ENCODE measurements around the gene EIF3D. TPM values are rescaled to one million over a fixed set of nuclear protein-coding genes. Genes with fewer than 3 reads are reported as not detected.

EIF3D gene
- total RNA-seq, 1 donor from 2014 or later = 97.8 TPM

GRCh38 chr22:36571991-36572390 is 43.0 kb upstream of the EIF3D start:
- no peak for TF ChIP-seq CTCF (IDR thresholded peaks at IDR 0.05)
- H3K4me1 Mint-ChIP-seq (ENCODE audit: low read depth) = peaks cover 10% of the 10 kb centered on the region
- H3K4me3 Mint-ChIP-seq (ENCODE audit: unreplicated experiment) = no peak overlapping the region
- H3K27ac Mint-ChIP-seq (ENCODE audit: unreplicated experiment) = no peak overlapping the region
- peaks cover 2% of the 10 kb centered on the region for H3K27me3 Mint-ChIP-seq (ENCODE audit: low read depth)
- DNase-seq (ENCODE audit: low spot score) = no peak
- no peaks in the 10 kb centered on the region for H3K36me3 Mint-ChIP-seq (ENCODE audit: low read depth)
- H3K9me3 Mint-ChIP-seq (ENCODE audit: low read depth) = no peaks in the 10 kb centered on the region

- Mint-ChIP-seq H3K27me3 (ENCODE audit: low read depth) (peaks cover 10% of the 10 kb centered on the region), H3K36me3 (ENCODE audit: low read depth) (no peaks in the 10 kb centered on the region), H3K27ac (ENCODE audit: unreplicated experiment) (no peak overlapping the region), H3K9me3 (ENCODE audit: low read depth) (no peaks in the 10 kb centered on the region), H3K4me3 (ENCODE audit: unreplicated experiment) (no peak overlapping the region), H3K4me1 (ENCODE audit: low read depth) (no peaks in the 10 kb centered on the region)
- no peak for DNase-seq (ENCODE audit: low spot score)
- TF ChIP-seq CTCF (IDR thresholded peaks at IDR 0.05) = peak; percentile 55
These were observed 41.0 kb upstream of the EIF3D start for GRCh38 chr22:36569999-36570398.

GRCh38 chr22:36568846-36569245 is 39.9 kb upstream of the EIF3D start:
- no peak for TF ChIP-seq CTCF (IDR thresholded peaks at IDR 0.05)
- no peak for DNase-seq (ENCODE audit: low spot score)
- H3K4me1 Mint-ChIP-seq (ENCODE audit: low read depth) = no peaks in the 10 kb centered on the region
- no peak overlapping the region for H3K27ac Mint-ChIP-seq (ENCODE audit: unreplicated experiment)
- no peak overlapping the region for H3K4me3 Mint-ChIP-seq (ENCODE audit: unreplicated experiment)
- no peaks in the 10 kb centered on the region for H3K9me3 Mint-ChIP-seq (ENCODE audit: low read depth)
- no peaks in the 10 kb centered on the region for H3K36me3 Mint-ChIP-seq (ENCODE audit: low read depth)
- H3K27me3 Mint-ChIP-seq (ENCODE audit: low read depth) = peaks cover 10% of the 10 kb centered on the region

GRCh38 chr22:36566720-36567119 is 37.8 kb upstream of the EIF3D start:
- no peak for TF ChIP-seq CTCF (IDR thresholded peaks at IDR 0.05)
- Mint-ChIP-seq H3K36me3 (ENCODE audit: low read depth) (no peaks in the 10 kb centered on the region), H3K9me3 (ENCODE audit: low read depth) (no peaks in the 10 kb centered on the region), H3K4me3 (ENCODE audit: unreplicated experiment) (no peak overlapping the region), H3K27me3 (ENCODE audit: low read depth) (peaks cover 10% of the 10 kb centered on the region), H3K27ac (ENCODE audit: unreplicated experiment) (no peak overlapping the region), H3K4me1 (ENCODE audit: low read depth) (peaks cover 7% of the 10 kb centered on the region)
- no peak for DNase-seq (ENCODE audit: low spot score)

- no peak for DNase-seq (ENCODE audit: low spot score)
- Mint-ChIP-seq H3K4me1 (ENCODE audit: low read depth) (peaks cover 10% of the 10 kb centered on the region), H3K27me3 (ENCODE audit: low read depth) (peaks cover 10% of the 10 kb centered on the region), H3K4me3 (ENCODE audit: unreplicated experiment) (no peak overlapping the region), H3K27ac (ENCODE audit: unreplicated experiment) (no peak overlapping the region), H3K36me3 (ENCODE audit: low read depth) (no peaks in the 10 kb centered on the region), H3K9me3 (ENCODE audit: low read depth) (no peaks in the 10 kb centered on the region)
- no peak for TF ChIP-seq CTCF (IDR thresholded peaks at IDR 0.05)
These were observed 36.7 kb upstream of the EIF3D start for GRCh38 chr22:36565686-36566085.

All from chondrocyte (in vitro differentiated cells).